ENCODE data around the gene SERP1.

The SERP1 gene

GRCh38 chr3:150545419-150546225, 674 bp downstream of the SERP1 start:
- peak overlapping the region; percentile 91 for H3K4me3 Mint-ChIP-seq
- H3K4me1 Mint-ChIP-seq (ENCODE audit: low read depth), result peaks cover 68% of the 10 kb centered on the region
- peaks cover 86% of the 10 kb centered on the region for H3K36me3 Mint-ChIP-seq (ENCODE audit: low read depth)
- H3K27ac Mint-ChIP-seq, result peak overlapping the region; percentile 99
- no peak for DNase-seq
- H3K27me3 Mint-ChIP-seq, result no peaks in the 10 kb centered on the region
- H3K9me3 Mint-ChIP-seq, result no peaks in the 10 kb centered on the region

DNA sequence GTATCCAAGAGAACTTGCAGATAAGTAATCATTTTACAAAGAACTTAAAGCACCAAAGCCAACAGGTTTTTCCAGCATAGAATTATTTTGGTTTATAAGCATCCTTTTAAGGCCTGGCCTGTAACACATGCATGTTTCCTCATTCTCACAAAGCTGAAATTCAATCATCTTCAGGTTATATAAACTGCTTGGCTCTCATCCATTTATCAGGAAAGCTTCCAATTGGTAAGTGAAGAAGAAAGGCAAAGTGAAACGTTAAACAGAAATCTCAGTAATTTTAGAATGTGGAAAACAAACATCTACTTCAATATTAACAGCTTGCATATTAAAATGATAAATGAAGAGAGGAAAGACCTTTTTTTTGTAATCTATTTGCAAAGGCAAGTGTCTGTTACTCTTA, 1.6 kb downstream of the SERP1 start:
- Mint-ChIP-seq H3K4me1 (ENCODE audit: low read depth) (peaks cover 61% of the 10 kb centered on the region), H3K27ac (peak overlapping the region; percentile 99), H3K4me3 (peak overlapping the region; percentile 91), H3K9me3 (no peaks in the 10 kb centered on the region), H3K27me3 (no peaks in the 10 kb centered on the region), H3K36me3 (ENCODE audit: low read depth) (peaks cover 84% of the 10 kb centered on the region)
- no peak for DNase-seq

GRCh38 chr3:150544041-150544440, 2.3 kb downstream of the SERP1 start:
- Mint-ChIP-seq H3K27me3 (no peaks in the 10 kb centered on the region), H3K27ac (peak overlapping the region; percentile 99), H3K9me3 (no peaks in the 10 kb centered on the region), H3K4me3 (peak overlapping the region; percentile 91), H3K4me1 (ENCODE audit: low read depth) (peaks cover 56% of the 10 kb centered on the region), H3K36me3 (ENCODE audit: low read depth) (peaks cover 81% of the 10 kb centered on the region)
- no peak for DNase-seq

DNA sequence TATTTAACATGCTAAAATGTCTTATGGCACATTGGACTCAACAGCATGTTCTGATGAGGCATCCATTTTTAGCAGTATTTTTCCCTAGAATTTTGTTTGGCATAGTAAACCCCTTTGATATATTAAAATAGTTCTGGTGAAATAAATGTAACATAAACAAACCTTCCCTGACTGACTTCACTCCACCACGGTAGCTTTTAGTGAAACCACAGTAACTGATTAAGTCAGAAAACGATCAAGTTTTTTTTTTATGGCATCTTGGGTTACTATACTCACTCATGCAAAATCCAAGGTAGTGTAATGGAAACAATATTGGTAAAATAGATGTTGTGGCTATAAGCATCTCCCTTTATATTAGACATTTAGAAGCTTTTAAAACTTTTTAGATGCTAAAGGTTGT, 2.8 kb downstream of the SERP1 start:
- Mint-ChIP-seq H3K27me3 (no peaks in the 10 kb centered on the region), H3K36me3 (ENCODE audit: low read depth) (peaks cover 76% of the 10 kb centered on the region), H3K27ac (peak overlapping the region; percentile 99), H3K4me1 (ENCODE audit: low read depth) (peaks cover 52% of the 10 kb centered on the region), H3K4me3 (peak overlapping the region; percentile 91), H3K9me3 (no peaks in the 10 kb centered on the region)
- no peak for DNase-seq

DNA sequence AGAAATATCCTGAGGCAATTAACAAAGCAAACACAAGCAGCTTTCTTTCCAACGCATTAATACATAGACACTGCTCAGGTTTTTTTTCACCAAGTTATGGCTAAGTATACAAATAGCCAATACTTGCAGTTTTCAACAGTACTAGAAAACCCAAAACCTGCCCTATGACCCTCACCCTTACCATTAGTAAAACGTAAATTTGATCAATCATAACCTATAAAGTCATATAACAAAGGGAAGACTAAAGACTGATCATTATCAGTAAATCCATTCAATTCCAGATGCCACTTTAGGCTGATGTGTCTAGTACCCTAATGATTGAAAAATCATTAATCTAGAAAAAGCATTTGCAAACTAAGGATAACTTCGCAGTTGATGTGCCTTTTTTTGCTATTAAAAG, 3.2 kb downstream of the SERP1 start:
- Mint-ChIP-seq H3K4me3 (peak overlapping the region; percentile 91), H3K27ac (peak overlapping the region; percentile 99), H3K27me3 (no peaks in the 10 kb centered on the region), H3K36me3 (ENCODE audit: low read depth) (peaks cover 72% of the 10 kb centered on the region), H3K9me3 (no peaks in the 10 kb centered on the region), H3K4me1 (ENCODE audit: low read depth) (peaks cover 48% of the 10 kb centered on the region)
- no peak for DNase-seq

DNA sequence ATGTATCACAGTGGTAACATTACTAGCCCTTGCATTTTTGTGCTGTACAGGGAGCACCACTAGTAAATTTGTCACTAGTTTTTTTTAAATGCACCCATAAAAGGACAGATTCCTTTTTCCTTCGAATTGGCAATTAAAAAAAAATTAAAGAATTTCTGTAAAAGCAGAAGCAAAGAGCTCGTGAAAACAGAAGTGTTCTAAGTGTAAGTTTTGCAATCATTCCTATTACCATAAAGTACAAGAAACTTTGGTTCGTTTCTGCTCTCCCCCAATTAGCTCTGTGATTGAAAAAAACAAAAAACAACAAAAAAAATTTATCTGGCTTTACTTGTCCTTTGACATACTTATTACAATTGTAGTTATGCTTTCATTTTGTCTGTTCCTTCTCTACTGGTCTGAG, 5.3 kb downstream of the SERP1 start:
- Mint-ChIP-seq H3K36me3 (ENCODE audit: low read depth) (peaks cover 56% of the 10 kb centered on the region), H3K9me3 (no peaks in the 10 kb centered on the region), H3K27me3 (no peaks in the 10 kb centered on the region), H3K4me1 (ENCODE audit: low read depth) (peaks cover 41% of the 10 kb centered on the region), H3K4me3 (no peak overlapping the region), H3K27ac (peak overlapping the region; percentile 73)
- no peak for DNase-seq

- Mint-ChIP-seq H3K27ac (no peak overlapping the region), H3K4me1 (ENCODE audit: low read depth) (peaks cover 39% of the 10 kb centered on the region), H3K4me3 (no peak overlapping the region), H3K27me3 (no peaks in the 10 kb centered on the region), H3K36me3 (ENCODE audit: low read depth) (peaks cover 49% of the 10 kb centered on the region), H3K9me3 (no peaks in the 10 kb centered on the region)
- DNase-seq, result no peak
Measured at GRCh38 chr3:150540297-150540696, 6.0 kb downstream of the SERP1 start.

DNA sequence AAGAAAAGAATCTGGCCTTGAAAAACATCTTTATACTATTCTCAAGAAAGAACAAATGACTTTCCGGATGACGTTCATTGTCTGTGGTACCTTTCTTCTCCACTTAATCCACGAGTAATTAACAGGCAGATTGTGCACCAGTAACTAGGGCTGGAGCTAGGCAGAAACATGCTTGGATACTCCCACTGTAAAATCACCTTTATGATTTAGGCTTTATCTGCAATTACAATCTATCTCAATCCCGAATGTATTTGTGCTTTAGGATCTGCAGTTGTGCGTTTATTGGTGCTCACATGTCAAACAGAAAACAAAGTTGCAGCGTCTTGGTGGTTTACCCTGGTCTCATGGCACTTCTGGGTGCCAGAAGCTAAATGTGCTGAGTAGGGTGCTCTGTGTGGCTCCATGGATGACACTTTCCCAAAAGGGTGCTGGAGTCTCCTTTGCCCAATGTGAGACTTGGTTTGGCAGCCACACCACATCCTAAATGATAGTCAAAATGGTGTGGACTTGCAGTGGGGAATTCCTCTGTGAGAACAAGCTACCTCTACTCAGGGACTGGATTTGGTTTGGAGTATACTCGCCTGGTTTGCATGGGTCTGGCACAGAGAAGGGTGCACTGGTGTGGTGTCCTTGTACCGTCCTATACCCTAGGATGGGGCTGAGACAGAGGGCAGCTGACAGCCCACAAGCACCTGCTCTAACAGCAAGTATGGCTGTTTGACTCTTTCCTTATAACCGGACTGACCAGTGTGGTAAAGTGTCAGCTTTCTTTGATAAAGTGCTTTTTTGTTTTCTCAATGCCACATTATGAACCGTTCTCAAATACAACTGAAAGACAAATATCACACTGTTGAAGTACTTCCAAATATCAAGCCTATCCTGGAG, 7.7 kb downstream of the SERP1 start:
- Mint-ChIP-seq H3K4me3 (no peak overlapping the region), H3K27ac (no peak overlapping the region), H3K27me3 (no peaks in the 10 kb centered on the region), H3K4me1 (ENCODE audit: low read depth) (peaks cover 25% of the 10 kb centered on the region), H3K36me3 (ENCODE audit: low read depth) (peaks cover 35% of the 10 kb centered on the region), H3K9me3 (no peaks in the 10 kb centered on the region)
- DNase-seq, result no peak

DNA sequence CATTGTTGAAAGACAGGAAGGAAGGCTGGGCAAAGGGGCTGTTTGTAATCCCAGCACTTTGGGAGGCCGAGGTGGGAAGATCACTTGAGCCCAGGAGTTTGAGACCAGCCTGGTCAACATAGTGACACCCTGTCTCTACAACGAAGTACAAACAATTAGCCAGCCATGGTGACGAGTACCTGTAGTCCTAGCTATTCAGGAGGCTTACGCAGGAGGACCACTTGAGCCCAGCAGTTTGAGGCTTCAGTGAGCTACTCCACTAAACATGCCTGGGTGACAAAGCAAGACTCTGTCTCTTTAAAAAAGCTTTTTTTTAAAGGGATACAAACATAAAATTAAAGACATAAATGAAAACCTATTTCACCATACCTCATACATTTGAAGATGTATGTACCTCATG, 11.1 kb downstream of the SERP1 start:
- peaks cover 6% of the 10 kb centered on the region for H3K4me1 Mint-ChIP-seq (ENCODE audit: low read depth)
- peaks cover 8% of the 10 kb centered on the region for H3K36me3 Mint-ChIP-seq (ENCODE audit: low read depth)
- no peaks in the 10 kb centered on the region for H3K9me3 Mint-ChIP-seq
- no peak overlapping the region for H3K27ac Mint-ChIP-seq
- H3K4me3 Mint-ChIP-seq, result no peak overlapping the region
- H3K27me3 Mint-ChIP-seq, result no peaks in the 10 kb centered on the region
- no peak for DNase-seq

DNA sequence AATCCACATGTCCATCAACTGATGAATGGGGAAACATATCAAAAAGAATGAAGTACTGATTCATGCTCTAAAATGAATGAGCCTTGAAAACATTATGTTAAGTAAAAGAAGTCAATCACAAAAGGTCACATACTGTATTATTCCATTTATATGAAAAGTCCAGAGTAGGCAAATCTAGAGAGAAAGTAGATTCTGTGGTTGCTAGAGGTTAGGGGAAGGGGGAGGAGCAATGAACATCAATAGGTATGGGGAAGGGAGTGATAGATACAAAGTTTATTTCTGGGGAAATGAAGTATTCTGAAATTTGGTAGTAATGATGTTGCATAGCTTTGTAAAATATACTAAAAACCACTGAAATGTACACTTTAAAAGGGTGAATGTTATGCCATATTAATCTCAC, 14.5 kb downstream of the SERP1 start:
- Mint-ChIP-seq H3K9me3 (no peaks in the 10 kb centered on the region), H3K27me3 (no peaks in the 10 kb centered on the region), H3K27ac (no peak overlapping the region), H3K4me3 (no peak overlapping the region), H3K4me1 (ENCODE audit: low read depth) (peaks cover 10% of the 10 kb centered on the region), H3K36me3 (ENCODE audit: low read depth) (peaks cover 2% of the 10 kb centered on the region)
- DNase-seq, result no peak

- no peaks in the 10 kb centered on the region for H3K27me3 Mint-ChIP-seq
- H3K4me1 Mint-ChIP-seq (ENCODE audit: low read depth), result peaks cover 10% of the 10 kb centered on the region
- no peak overlapping the region for H3K4me3 Mint-ChIP-seq
- no peak overlapping the region for H3K27ac Mint-ChIP-seq
- no peak for DNase-seq
- H3K36me3 Mint-ChIP-seq (ENCODE audit: low read depth), result no peaks in the 10 kb centered on the region
- no peaks in the 10 kb centered on the region for H3K9me3 Mint-ChIP-seq
Measured at GRCh38 chr3:150528354-150528797, 17.9 kb downstream of the SERP1 start.

DNA sequence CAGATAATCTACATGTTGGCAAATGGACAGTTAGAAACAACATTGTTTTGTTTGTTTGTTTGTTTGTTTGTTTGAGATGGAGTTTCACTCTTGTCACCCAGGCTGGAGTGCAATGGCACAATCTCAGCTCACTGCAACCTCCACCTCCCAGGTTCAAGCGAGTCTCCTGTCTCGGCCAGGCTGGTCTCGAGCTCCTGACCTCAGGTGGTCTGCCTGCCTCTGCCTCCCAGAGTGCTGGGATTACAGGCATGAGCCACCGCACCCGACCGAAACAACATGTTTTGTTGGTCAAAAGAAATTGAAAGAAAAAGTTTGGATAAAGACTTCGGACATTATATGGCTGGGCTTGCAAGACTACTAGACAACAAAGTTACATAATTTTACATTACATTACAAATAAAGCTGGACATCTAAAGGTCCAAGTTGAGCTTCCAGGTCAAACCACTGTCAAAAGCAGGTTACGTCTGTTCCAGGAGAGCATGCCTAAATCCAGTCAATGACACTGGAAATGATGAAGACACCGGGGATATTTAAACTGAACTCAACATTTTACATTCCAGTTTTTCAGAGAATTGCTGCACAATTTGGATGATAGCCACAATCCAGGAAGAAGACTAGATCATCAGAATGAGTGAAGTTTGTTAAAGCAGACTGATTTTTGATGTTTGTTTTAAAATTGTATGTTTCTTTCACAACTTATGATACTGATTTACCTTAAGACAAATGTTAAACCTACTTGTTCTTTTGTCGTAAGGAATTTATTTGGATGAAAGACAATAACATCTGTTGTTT, 18.6 kb downstream of the SERP1 start:
- Mint-ChIP-seq H3K36me3 (ENCODE audit: low read depth) (no peaks in the 10 kb centered on the region), H3K27ac (no peak overlapping the region), H3K9me3 (no peaks in the 10 kb centered on the region), H3K4me3 (no peak overlapping the region), H3K4me1 (ENCODE audit: low read depth) (peaks cover 10% of the 10 kb centered on the region), H3K27me3 (no peaks in the 10 kb centered on the region)
- DNase-seq, result no peak

GRCh38 chr3:150523538-150523937, 22.8 kb downstream of the SERP1 start:
- H3K9me3 Mint-ChIP-seq, result no peaks in the 10 kb centered on the region
- DNase-seq, result no peak
- H3K4me3 Mint-ChIP-seq, result no peak overlapping the region
- H3K27ac Mint-ChIP-seq, result no peak overlapping the region
- H3K4me1 Mint-ChIP-seq (ENCODE audit: low read depth), result peaks cover 3% of the 10 kb centered on the region
- no peaks in the 10 kb centered on the region for H3K27me3 Mint-ChIP-seq
- no peaks in the 10 kb centered on the region for H3K36me3 Mint-ChIP-seq (ENCODE audit: low read depth)

DNA sequence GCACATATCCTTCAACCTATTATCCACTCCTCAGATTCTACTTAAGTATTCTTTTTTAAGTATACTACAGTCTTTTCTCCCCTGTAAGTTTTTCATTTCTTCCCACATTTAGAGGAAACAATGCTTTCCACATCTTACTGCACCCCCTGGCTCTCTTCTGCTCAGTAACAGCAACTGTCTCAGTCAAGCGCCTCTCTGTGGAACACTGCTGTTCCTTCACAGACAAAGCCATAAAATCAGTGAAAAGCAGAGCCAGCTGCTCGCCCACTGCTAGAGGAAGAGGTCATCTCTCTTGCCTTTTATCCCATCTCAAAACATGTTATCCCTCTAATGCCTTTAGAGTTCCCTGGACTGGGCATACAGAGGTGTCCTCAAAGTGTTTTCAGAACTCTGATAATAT, 24.8 kb downstream of the SERP1 start:
- no peaks in the 10 kb centered on the region for H3K36me3 Mint-ChIP-seq (ENCODE audit: low read depth)
- H3K4me3 Mint-ChIP-seq, result no peak overlapping the region
- no peak overlapping the region for H3K27ac Mint-ChIP-seq
- no peaks in the 10 kb centered on the region for H3K4me1 Mint-ChIP-seq (ENCODE audit: low read depth)
- peaks cover 5% of the 10 kb centered on the region for H3K27me3 Mint-ChIP-seq
- H3K9me3 Mint-ChIP-seq, result peaks cover 12% of the 10 kb centered on the region
- no peak for DNase-seq

Measured in activated T-cell treated with anti-CD3 and anti-CD28 coated beads, Interleukin-2, amount 50 U/mL, for 24 hours (primary cell).